Endothelial cell of umbilical vein (primary cell): ENCODE data around the gene CCSER1. TPM values are rescaled to one million over a fixed set of nuclear protein-coding genes. Genes with fewer than 3 reads are reported as not detected.

Experiments
- BruUV-seq: library from RNA; stranded (reverse); fragments of 400-500 nt; replicated peaks from 2 replicates; lab custom pipeline; 2021; lab: Mats Ljungman, UMichigan
- CTCF ChIA-PET: fragments of 300-600, 350-600 bp; sonication (Branson Sonifier 250); formaldehyde crosslinking; loops from one replicate; lab custom pipeline; 2021; ENCODE audit warnings: antibody characterized with exemption, inconsistent platforms; lab: Charles Lee
- POLR2A ChIA-PET: fragments of 300-600, 350-600 bp; sonication (Branson Sonifier 250); formaldehyde crosslinking; loops from one replicate; lab custom pipeline; 2021; ENCODE audit warnings: antibody characterized with exemption, inconsistent platforms; lab: Charles Lee
- DNase-seq: peaks from one replicate; pipeline ENCODE4 v3.0.0-alpha.2; 2011; ENCODE audit warnings: low read depth, low spot score
- FAIRE-seq: peaks from 2 replicates; lab custom pipeline; 2011; peaks lifted over from hg19 to GRCh38; lab: Jason Lieb, UNC
- H2AFZ ChIP-seq: 2 replicates; pipeline ENCODE4 v1.6.0; 2012; ENCODE audit warnings: low read depth, low read length, control low read depth, inconsistent platforms
- H3K27ac ChIP-seq: 2 replicates; pipeline ENCODE4 v1.5.1; 2011; ENCODE audit warnings: low read depth, mild to moderate bottlenecking, control low read depth, low read length, moderate library complexity; ENCODE audit not compliant: insufficient read depth
- H3K27me3 ChIP-seq, 2 experiments: 2 replicates each; pipeline versions ENCODE4 v1.6.0 to v1.6.1; 2011; ENCODE audit warnings: low read length in 2 of 2, mixed read lengths in 1 of 2; ENCODE audit not compliant: control insufficient read depth in 2 of 2, insufficient read depth in 2 of 2
- H3K36me3 ChIP-seq, 2 experiments: 2 replicates in 1 of 2; 3 replicates in 1 of 2; pipeline ENCODE4 v1.5.1; 2011; ENCODE audit warnings: low read length in 2 of 2, mild to moderate bottlenecking in 1 of 2, moderate library complexity in 1 of 2; ENCODE audit not compliant: control insufficient read depth in 2 of 2, insufficient read depth in 2 of 2; ENCODE audit errors: extremely low read depth in 1 of 2
- H3K4me1 ChIP-seq: 3 replicates; pipeline ENCODE4 v1.5.1; 2011; ENCODE audit warnings: mild to moderate bottlenecking, low read length; ENCODE audit not compliant: control insufficient read depth, insufficient read depth; ENCODE audit errors: extremely low read depth
- H3K4me2 ChIP-seq: 2 replicates; pipeline ENCODE4 v1.6.1; 2011; ENCODE audit warnings: low read length, control low read depth, mixed read lengths; ENCODE audit not compliant: insufficient read depth
- H3K4me3 ChIP-seq, 3 experiments: fragments of 200-600 bp in 1 of 3; sonication (generic), shearing (Covaris generic) in 1 of 3; replicated peaks in 1 of 3; 2 replicates each; pipeline ENCODE4 v1.5.1; 2011 to 2016; ENCODE audit warnings: control low read depth in 3 of 3, low read length in 3 of 3, mild to moderate bottlenecking in 2 of 3, inconsistent platforms in 1 of 3, low read depth in 1 of 3, moderate library complexity in 1 of 3; ENCODE audit not compliant: insufficient read depth in 1 of 3
- H3K79me2 ChIP-seq: 2 replicates; pipeline ENCODE4 v1.6.0; 2012; ENCODE audit warnings: low read length, inconsistent platforms; ENCODE audit not compliant: control insufficient read depth, insufficient read depth
- H3K9ac ChIP-seq: replicated peaks from 2 replicates; pipeline ENCODE3; 2011; ENCODE audit warnings: low read length, control low read depth; ENCODE audit not compliant: insufficient read depth; ENCODE audit errors: extremely low read depth
- H3K9me1 ChIP-seq: replicated peaks from 3 replicates; pipeline ENCODE4 v1.6.0; 2011; ENCODE audit warnings: mild to moderate bottlenecking, low read length; ENCODE audit not compliant: control insufficient read depth, insufficient read depth; ENCODE audit errors: extremely low read depth
- H3K9me3 ChIP-seq: replicated peaks from 2 replicates; pipeline ENCODE4 v1.5.1; 2012; ENCODE audit warnings: low read length, inconsistent platforms; ENCODE audit not compliant: control insufficient read depth, insufficient read depth
- H4K20me1 ChIP-seq: replicated peaks from 2 replicates; pipeline ENCODE3; 2011; ENCODE audit warnings: mild to moderate bottlenecking, low read length; ENCODE audit not compliant: control insufficient read depth, insufficient read depth; ENCODE audit errors: extremely low read depth
- EZH2 ChIP-seq: IDR thresholded peaks from 2 replicates; pipeline ENCODE4 v1.6.1; 2012; ENCODE audit warnings: borderline replicate concordance, low read depth, mild to moderate bottlenecking, moderate library complexity, low read length, inconsistent platforms; ENCODE audit not compliant: severe bottlenecking
- FOS ChIP-seq: IDR thresholded peaks from 2 replicates; pipeline ENCODE4 v1.6.1; 2011; ENCODE audit warnings: mild to moderate bottlenecking, low read length, moderate library complexity, borderline replicate concordance; ENCODE audit not compliant: insufficient read depth
- GATA2 ChIP-seq: IDR thresholded peaks from 2 replicates; pipeline ENCODE4 v1.7.0; 2011; ENCODE audit warnings: low read depth, mild to moderate bottlenecking, moderate library complexity, mixed read lengths, low read length; ENCODE audit not compliant: insufficient read length, insufficient read depth
- JUN ChIP-seq: IDR thresholded peaks from 2 replicates; pipeline ENCODE4 v1.6.1; 2011; ENCODE audit warnings: borderline replicate concordance, low read depth; ENCODE audit not compliant: insufficient read length, insufficient read depth
- MAX ChIP-seq: IDR thresholded peaks from 2 replicates; pipeline ENCODE4 v1.6.1; 2011; ENCODE audit not compliant: insufficient read depth, insufficient read length
- POLR2A ChIP-seq: IDR thresholded peaks from 2 replicates; pipeline ENCODE4 v1.6.1; 2012; ENCODE audit warnings: low read depth, mild to moderate bottlenecking, control low read depth, low read length
- dilution Hi-C: fragments of 300-500 bp; cut with MboI; formaldehyde crosslinking; loops from one replicate; pipeline ENCODE4 v1.15.0; 2019; ENCODE audit warnings: low sequenced_read_pairs; ENCODE audit not compliant: extremely low pct_ligation_motif_present
- intact Hi-C: fragments of 100-400 bp; cut with micrococcal nuclease; formaldehyde crosslinking; loops from one replicate; pipeline ENCODE4 v1.10.0; 2022
- polyA plus RNA-seq, 4 experiments: library from polyadenylated mRNA; depleted of rRNA in 3 of 4; stranded (reverse) in 3 of 4; unstranded in 1 of 4; fragments of >200 nt; gene quantifications; 2 replicates each; pipeline versions ENCODE4 v1.2.1 to v1.2.3, GENCODE V29; 2011 to 2012; ENCODE audit warnings: missing spikeins in 1 of 4
- total RNA-seq: library from RNA; stranded (reverse); gene quantifications from 2 replicates; pipeline ENCODE4 v1.2.3, GENCODE V29; 2021
- TF ChIP-seq, protein P1 (sequence below), 2 donors: IDR thresholded peaks; 1 replicate in 1 of 2; 2 replicates in 1 of 2; pipeline ENCODE4 v1.5.1; 2011; ENCODE audit warnings: low read length in 2 of 2, mild to moderate bottlenecking in 2 of 2, moderate library complexity in 2 of 2, control low read depth in 1 of 2, inconsistent platforms in 1 of 2, low read depth in 1 of 2; ENCODE audit not compliant: insufficient read depth in 1 of 2; ENCODE audit errors: extremely low read depth in 1 of 2

CCSER1 gene
- total and polyA plus RNA-seq, 2 donors (not counting 3 experiments of a cell fraction or from before 2014, with no cell fraction given): 0.11 to 1.8 TPM

DNA sequence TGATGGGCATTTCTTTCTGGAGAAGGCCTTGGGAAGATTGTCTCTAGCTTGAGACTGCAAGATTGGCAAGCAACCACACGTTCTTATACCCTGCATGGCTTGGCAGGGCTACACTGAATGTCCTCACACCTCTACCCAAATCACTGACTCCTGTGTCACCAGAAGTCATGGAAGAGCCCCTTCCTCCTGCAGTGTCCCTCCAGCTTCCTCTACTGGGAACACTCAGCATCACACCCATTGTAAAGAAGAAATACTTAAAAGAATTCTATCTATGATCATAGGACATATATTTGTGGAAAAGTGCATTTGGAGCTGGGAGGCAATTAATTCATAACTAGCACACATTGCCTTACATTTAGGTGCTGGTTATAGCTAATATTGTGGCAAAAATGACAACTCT, 113.1 kb downstream of the CCSER1 start:
- H4K20me1 ChIP-seq: no peaks in the 10 kb centered on the region
- H3K36me3 ChIP-seq: no peaks in the 10 kb centered on the region
- H3K9me1 ChIP-seq: no peaks in the 10 kb centered on the region
- no peaks in the 10 kb centered on the region for H3K27me3 ChIP-seq
- dilution Hi-C loops: no loop called here
- no peaks in the 10 kb centered on the region for H3K9me3 ChIP-seq
- H3K79me2 ChIP-seq: no peaks in the 10 kb centered on the region
- no peaks in the 10 kb centered on the region for H3K4me1 ChIP-seq
- no peak overlapping the region for H2AFZ ChIP-seq
- no peak overlapping the region for H3K27ac ChIP-seq
- FAIRE-seq (no peak), DNase-seq (no peak)
- intact Hi-C loops: no loop called here
- no peak overlapping the region for H3K4me3 ChIP-seq
- no peak overlapping the region for H3K4me2 ChIP-seq
- TF ChIP-seq FOS: no peak
- TF ChIP-seq JUN: no peak
- TF ChIP-seq MAX: no peak
- no peak for TF ChIP-seq GATA2
- no peak for TF ChIP-seq EZH2
- TF ChIP-seq POLR2A: no peak
- TF ChIP-seq, protein P1, sequence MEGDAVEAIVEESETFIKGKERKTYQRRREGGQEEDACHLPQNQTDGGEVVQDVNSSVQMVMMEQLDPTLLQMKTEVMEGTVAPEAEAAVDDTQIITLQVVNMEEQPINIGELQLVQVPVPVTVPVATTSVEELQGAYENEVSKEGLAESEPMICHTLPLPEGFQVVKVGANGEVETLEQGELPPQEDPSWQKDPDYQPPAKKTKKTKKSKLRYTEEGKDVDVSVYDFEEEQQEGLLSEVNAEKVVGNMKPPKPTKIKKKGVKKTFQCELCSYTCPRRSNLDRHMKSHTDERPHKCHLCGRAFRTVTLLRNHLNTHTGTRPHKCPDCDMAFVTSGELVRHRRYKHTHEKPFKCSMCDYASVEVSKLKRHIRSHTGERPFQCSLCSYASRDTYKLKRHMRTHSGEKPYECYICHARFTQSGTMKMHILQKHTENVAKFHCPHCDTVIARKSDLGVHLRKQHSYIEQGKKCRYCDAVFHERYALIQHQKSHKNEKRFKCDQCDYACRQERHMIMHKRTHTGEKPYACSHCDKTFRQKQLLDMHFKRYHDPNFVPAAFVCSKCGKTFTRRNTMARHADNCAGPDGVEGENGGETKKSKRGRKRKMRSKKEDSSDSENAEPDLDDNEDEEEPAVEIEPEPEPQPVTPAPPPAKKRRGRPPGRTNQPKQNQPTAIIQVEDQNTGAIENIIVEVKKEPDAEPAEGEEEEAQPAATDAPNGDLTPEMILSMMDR (IDR thresholded peaks at IDR 0.05; ENCODE audit: extremely low read depth in 1 of 2, insufficient read depth in 1 of 2, low read depth in 1 of 2, low read length in 2 of 2): no peak
- CTCF ChIA-PET: interaction anchor here (1.4 to 1.7 kb wide), 2 partner anchors 13 to 26 kb away, joined by 4 read pairs; no protein-coding TSS in a partner anchor
- POLR2A ChIA-PET: no interaction called here
- BruUV-seq: no TSS peak
- H3K9ac ChIP-seq: no peak overlapping the region
